Neuron (in vitro differentiated cells): Measurements from ENCODE around the gene FAM237B.

Experiments
- H2AFZ ChIP-seq: one replicate; pipeline ENCODE4 v1.6.1; 2013; ENCODE audit warnings: low read depth, mild to moderate bottlenecking, inconsistent platforms, low read length, moderate library complexity
- H3K27me3 ChIP-seq: one replicate; pipeline ENCODE4 v1.6.1; 2013; ENCODE audit warnings: low read length; ENCODE audit not compliant: insufficient read depth
- H3K36me3 ChIP-seq: one replicate; pipeline ENCODE4 v1.6.1; 2013; ENCODE audit warnings: low read length; ENCODE audit not compliant: insufficient read depth
- H3K4me1 ChIP-seq: one replicate; pipeline ENCODE4 v1.6.1; 2013; ENCODE audit warnings: low read length; ENCODE audit not compliant: insufficient read depth
- H3K4me3 ChIP-seq: 2 replicates; pipeline ENCODE4 v1.5.1; 2013; ENCODE audit warnings: mild to moderate bottlenecking, low read length, moderate library complexity
- H3K9me3 ChIP-seq: one replicate; pipeline ENCODE4 v1.6.1; 2013; ENCODE audit warnings: low read length

Gene FAM237B

DNA sequence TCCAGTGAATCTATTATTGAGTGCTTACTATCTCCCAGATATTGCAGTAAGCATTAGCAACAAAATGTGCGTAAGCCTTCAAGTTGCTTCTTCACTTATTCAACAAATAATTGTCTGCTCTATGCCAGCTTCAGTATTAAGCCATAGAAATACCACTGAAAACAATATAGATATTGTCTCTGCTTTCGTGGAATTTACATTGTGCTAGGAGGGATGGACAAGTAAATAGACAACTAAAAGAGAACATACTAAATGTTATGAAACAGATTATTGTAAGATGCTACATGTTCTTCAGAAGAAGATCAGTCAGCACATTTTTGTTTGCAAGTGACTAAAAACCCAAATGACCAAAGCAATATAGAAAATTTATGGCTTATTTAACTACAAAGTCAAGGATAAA, 48.9 kb downstream of the FAM237B start:
- Histone ChIP-seq H3K27me3 (no peaks in the 10 kb centered on the region), H3K9me3 (no peaks in the 10 kb centered on the region), H3K36me3 (no peaks in the 10 kb centered on the region), H3K4me1 (no peaks in the 10 kb centered on the region), H2AFZ (no peak overlapping the region), H3K4me3 (no peak overlapping the region)

DNA sequence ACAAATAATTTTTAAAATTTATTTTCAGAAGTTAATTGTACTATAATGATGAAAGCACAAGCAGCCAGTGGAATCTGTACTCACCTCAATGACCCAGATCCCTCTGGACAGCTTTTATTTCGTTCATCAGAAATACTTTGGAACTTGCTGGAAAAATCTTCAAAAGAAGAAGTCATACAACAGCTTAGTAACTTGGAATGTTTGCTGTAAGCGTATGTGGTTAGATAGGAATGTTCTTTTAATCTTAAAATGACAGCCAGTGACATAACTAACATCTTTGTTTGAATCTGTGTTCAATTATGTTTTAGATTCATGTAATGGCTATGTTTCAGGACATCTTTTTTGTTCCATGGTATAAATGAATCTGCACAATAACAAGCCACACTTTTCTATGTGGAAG, 49.4 kb downstream of the FAM237B start:
- no peak overlapping the region for H2AFZ ChIP-seq
- no peaks in the 10 kb centered on the region for H3K9me3 ChIP-seq
- no peaks in the 10 kb centered on the region for H3K4me1 ChIP-seq

DNA sequence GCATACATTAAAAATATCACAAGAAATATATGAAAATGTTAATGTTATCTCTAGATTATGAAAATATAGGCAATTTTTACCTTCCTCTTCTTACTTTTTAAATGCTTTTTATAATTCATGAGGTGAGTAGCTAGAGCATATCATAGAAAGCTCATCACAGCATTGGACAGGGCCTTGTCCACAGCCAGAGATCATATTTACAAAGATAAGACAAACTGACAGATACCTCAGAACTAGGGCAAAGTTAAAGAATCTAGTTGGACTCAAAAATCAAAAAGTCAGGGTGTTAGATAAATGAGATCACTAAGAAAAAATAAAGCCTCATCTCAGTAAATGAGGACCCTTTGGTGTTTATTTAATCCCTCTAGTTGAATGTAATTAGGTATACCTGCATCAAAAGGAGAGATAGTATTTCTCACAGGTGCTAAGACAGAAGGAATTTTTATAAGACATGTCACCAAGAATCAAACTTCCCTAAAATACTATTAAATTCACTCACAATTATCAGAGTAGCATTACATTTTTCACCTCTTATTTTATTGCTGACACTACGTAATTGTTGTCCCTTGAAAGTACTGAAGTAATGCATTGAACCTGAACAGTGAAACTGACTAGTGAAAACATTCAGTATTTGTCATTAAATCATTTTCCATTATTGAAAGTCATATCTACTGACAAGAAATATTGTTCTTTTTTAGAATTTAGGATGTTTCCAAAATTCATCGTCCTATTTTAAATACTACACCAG, 50.5 kb downstream of the FAM237B start:
- Histone ChIP-seq H3K4me1 (no peaks in the 10 kb centered on the region), H2AFZ (no peak overlapping the region), H3K36me3 (no peaks in the 10 kb centered on the region), H3K9me3 (no peaks in the 10 kb centered on the region), H3K27me3 (no peaks in the 10 kb centered on the region), H3K4me3 (no peak overlapping the region)

More for the DNA sequence above, 49.4 kb downstream of the FAM237B start:
- H3K4me3 ChIP-seq = no peak overlapping the region
- H3K36me3 ChIP-seq = no peaks in the 10 kb centered on the region
- H3K27me3 ChIP-seq = no peaks in the 10 kb centered on the region

GRCh38 chr7:90269163-90269562, 51.9 kb downstream of the FAM237B start:
- no peak overlapping the region for H2AFZ ChIP-seq
- no peaks in the 10 kb centered on the region for H3K27me3 ChIP-seq
- H3K36me3 ChIP-seq = no peaks in the 10 kb centered on the region
- H3K9me3 ChIP-seq = no peaks in the 10 kb centered on the region
- no peak overlapping the region for H3K4me3 ChIP-seq
- H3K4me1 ChIP-seq = no peaks in the 10 kb centered on the region

GRCh38 chr7:90267263-90267858, 53.7 kb downstream of the FAM237B start:
- H2AFZ ChIP-seq = no peak overlapping the region
- H3K4me3 ChIP-seq = no peak overlapping the region
- no peaks in the 10 kb centered on the region for H3K36me3 ChIP-seq
- no peaks in the 10 kb centered on the region for H3K9me3 ChIP-seq
- H3K4me1 ChIP-seq = no peaks in the 10 kb centered on the region
- H3K27me3 ChIP-seq = no peaks in the 10 kb centered on the region

- no peaks in the 10 kb centered on the region for H3K4me1 ChIP-seq
These were observed 54.3 kb downstream of the FAM237B start for GRCh38 chr7:90266808-90267207.

More at GRCh38 chr7:90266808-90267207, 54.3 kb downstream of the FAM237B start:
- Histone ChIP-seq H3K4me3 (no peak overlapping the region), H2AFZ (no peak overlapping the region), H3K27me3 (no peaks in the 10 kb centered on the region), H3K36me3 (no peaks in the 10 kb centered on the region), H3K9me3 (no peaks in the 10 kb centered on the region)
